ENCODE data around the gene FHAD1. TPM values are rescaled to one million over a fixed set of nuclear protein-coding genes. Genes with fewer than 3 reads are reported as not detected.

FHAD1 gene
- total and polyA plus RNA-seq, 2 donors (not counting 3 experiments of a cell fraction or from before 2014, with no cell fraction given) = 0.04 to 0.69 TPM

GRCh38 chr1:15282810-15283474, 35.9 kb downstream of the FHAD1 start:
- no peaks in the 10 kb centered on the region for H4K20me1 ChIP-seq (replicated peaks; ENCODE audit: control insufficient read depth, extremely low read depth, insufficient read depth, low read length)
- H3K9me1 ChIP-seq (replicated peaks; ENCODE audit: control insufficient read depth, extremely low read depth, insufficient read depth, low read length) = no peaks in the 10 kb centered on the region
- H3K36me3 ChIP-seq (ENCODE audit: control insufficient read depth in 2 of 2, extremely low read depth in 1 of 2, insufficient read depth in 2 of 2, low read length in 2 of 2) = no peaks in the 10 kb centered on the region
- H3K9me3 ChIP-seq (replicated peaks; ENCODE audit: control insufficient read depth, insufficient read depth, low read length) = no peaks in the 10 kb centered on the region
- TF ChIP-seq FOS (IDR thresholded peaks at IDR 0.05; ENCODE audit: borderline replicate concordance, insufficient read depth, low read length) (no peak), GATA2 (IDR thresholded peaks at IDR 0.05; ENCODE audit: insufficient read depth, insufficient read length, low read depth, low read length) (no peak), CTCF (IDR thresholded peaks at IDR 0.05; ENCODE audit: extremely low read depth in 1 of 2, insufficient read depth in 1 of 2, low read depth in 1 of 2, low read length in 2 of 2) (no peak), MAX (IDR thresholded peaks at IDR 0.05; ENCODE audit: insufficient read depth, insufficient read length) (no peak), POLR2A (IDR thresholded peaks at IDR 0.05; ENCODE audit: low read depth, low read length) (no peak), EZH2 (IDR thresholded peaks at IDR 0.05; ENCODE audit: borderline replicate concordance, low read depth, low read length, severe bottlenecking) (no peak), MYC (IDR thresholded peaks at IDR 0.05; ENCODE audit: low read depth, low read length) (no peak), POLR2AphosphoS5 (IDR thresholded peaks at IDR 0.05; ENCODE audit: insufficient read depth, low read depth, low read length) (no peak), JUN (IDR thresholded peaks at IDR 0.05; ENCODE audit: borderline replicate concordance, insufficient read depth, insufficient read length, low read depth) (no peak)
- intact Hi-C loops (cut with micrococcal nuclease) = no loop called here
- no peaks in the 10 kb centered on the region for H3K4me1 ChIP-seq (ENCODE audit: control insufficient read depth, extremely low read depth, insufficient read depth, low read length)
- FAIRE-seq = no peak
- H3K4me2 ChIP-seq (ENCODE audit: insufficient read depth, low read length) = no peak overlapping the region
- CTCF ChIA-PET = interaction anchor here (0.9 to 1.0 kb wide), 2 partner anchors 16 to 194 kb away, joined by 3 read pairs; no protein-coding TSS in a partner anchor
- peaks cover 0 to 2% of the 10 kb centered on the region in 2 experiments for H3K27me3 ChIP-seq (ENCODE audit: control insufficient read depth in 2 of 2, insufficient read depth in 2 of 2, low read length in 2 of 2)
- H3K4me3 ChIP-seq (replicated peaks in 1 of 3; ENCODE audit: insufficient read depth in 1 of 3, low read depth in 1 of 3, low read length in 3 of 3) = no peak overlapping the region
- no peak for DNase-seq (ENCODE audit: low read depth, low spot score)
- BruUV-seq (replicated peaks) = no TSS peak
- POLR2A ChIA-PET = no interaction called here
- dilution Hi-C loops (cut with MboI; ENCODE audit: extremely low pct_ligation_motif_present, low sequenced_read_pairs) = no loop called here
- no peak overlapping the region for H3K9ac ChIP-seq (replicated peaks; ENCODE audit: extremely low read depth, insufficient read depth, low read length)
- no peak overlapping the region for H3K27ac ChIP-seq (ENCODE audit: insufficient read depth, low read depth, low read length)
- no peak overlapping the region for H2AFZ ChIP-seq (ENCODE audit: low read depth, low read length)
- no peaks in the 10 kb centered on the region for H3K79me2 ChIP-seq (ENCODE audit: control insufficient read depth, insufficient read depth, low read length)

Data from endothelial cell of umbilical vein (primary cell).